GM15510 (cell line): ENCODE results near the gene TRPV2.

Experiments used
- POLR2A ChIP-seq: IDR thresholded peaks from 3 replicates; pipeline ENCODE4 v1.6.1; 2011; ENCODE audit warnings: borderline replicate concordance; ENCODE audit not compliant: insufficient read length; ENCODE audit errors: extremely low read depth

TRPV2 gene

GRCh38 chr17:16415031-16415924, at the start of gene TRPV2:
Gene TRPV2 (plus strand): TSS chr17:16415571. CDS start chr17:16417669, 2,098 bp downstream.
- TF ChIP-seq POLR2A = peak; percentile 40

- TF ChIP-seq POLR2A = no peak
These were observed 43.6 kb upstream of the TRPV2 start for GRCh38 chr17:16371742-16372141.

- no peak for TF ChIP-seq POLR2A
These were observed 41.0 kb upstream of the TRPV2 start for GRCh38 chr17:16374146-16374938.

GRCh38 chr17:16377941-16378341, 37.4 kb upstream of the TRPV2 start:
- no peak for TF ChIP-seq POLR2A

- no peak for TF ChIP-seq POLR2A
These were observed 36.6 kb upstream of the TRPV2 start for GRCh38 chr17:16378636-16379282.

GRCh38 chr17:16379654-16380053, 35.7 kb upstream of the TRPV2 start:
- no peak for TF ChIP-seq POLR2A

- TF ChIP-seq POLR2A = peak; percentile 99
These were observed 34.5 kb upstream of the TRPV2 start, which contains the start of gene UBB for GRCh38 chr17:16380640-16381495. Gene UBB (plus strand): TSS chr17:16381091. CDS start chr17:16381908, 817 bp downstream.

- no peak for TF ChIP-seq POLR2A
These were observed 33.9 kb upstream of the TRPV2 start for GRCh38 chr17:16381496-16381820.

GRCh38 chr17:16383216-16383615, 32.2 kb upstream of the TRPV2 start:
- TF ChIP-seq POLR2A = no peak

GRCh38 chr17:16383772-16384287, 31.5 kb upstream of the TRPV2 start:
- peak; percentile 7 for TF ChIP-seq POLR2A

GRCh38 chr17:16384557-16384956, 30.8 kb upstream of the TRPV2 start:
- no peak for TF ChIP-seq POLR2A

GRCh38 chr17:16391451-16391850, 23.9 kb upstream of the TRPV2 start:
- TF ChIP-seq POLR2A = no peak

GRCh38 chr17:16398270-16399267, 16.8 kb upstream of the TRPV2 start:
- TF ChIP-seq POLR2A = no peak
